Spleen (tissue), 7 donors: ENCODE measurements around the gene DMXL1.

ENCODE experiments used
- POLR2A ChIP-seq, 3 donors: fragments of 450-650 bp; IDR thresholded peaks; one replicate each; pipeline ENCODE4 v1.5.1; 2017; ENCODE audit warnings: antibody characterized with exemption in 3 of 3, mild to moderate bottlenecking in 1 of 3
- TF ChIP-seq, protein P1 (sequence below), 11 experiments: fragments of 200-600 bp in 7 of 11; fragments of 450-650 bp in 4 of 11; sonication (generic) in 4 of 11; IDR thresholded peaks in 8 of 11; conservative IDR thresholded peaks in 3 of 11; 1 replicate in 7 of 11; 2 replicates in 4 of 11; pipeline versions ENCODE4 v1.4.0 to v1.8.0; 2016 to 2021; ENCODE audit warnings: antibody characterized with exemption in 11 of 11, inconsistent platforms in 4 of 11, mild to moderate bottlenecking in 1 of 11
- donor health status: DM: no; HTN: no; CAD: no; lungs with moderate emphysema.
- donor health status: DM: no; HTN: no; CAD: no.
- donor health status: DM: no; HTN: no; CAD: no.

- TF ChIP-seq, protein P1, sequence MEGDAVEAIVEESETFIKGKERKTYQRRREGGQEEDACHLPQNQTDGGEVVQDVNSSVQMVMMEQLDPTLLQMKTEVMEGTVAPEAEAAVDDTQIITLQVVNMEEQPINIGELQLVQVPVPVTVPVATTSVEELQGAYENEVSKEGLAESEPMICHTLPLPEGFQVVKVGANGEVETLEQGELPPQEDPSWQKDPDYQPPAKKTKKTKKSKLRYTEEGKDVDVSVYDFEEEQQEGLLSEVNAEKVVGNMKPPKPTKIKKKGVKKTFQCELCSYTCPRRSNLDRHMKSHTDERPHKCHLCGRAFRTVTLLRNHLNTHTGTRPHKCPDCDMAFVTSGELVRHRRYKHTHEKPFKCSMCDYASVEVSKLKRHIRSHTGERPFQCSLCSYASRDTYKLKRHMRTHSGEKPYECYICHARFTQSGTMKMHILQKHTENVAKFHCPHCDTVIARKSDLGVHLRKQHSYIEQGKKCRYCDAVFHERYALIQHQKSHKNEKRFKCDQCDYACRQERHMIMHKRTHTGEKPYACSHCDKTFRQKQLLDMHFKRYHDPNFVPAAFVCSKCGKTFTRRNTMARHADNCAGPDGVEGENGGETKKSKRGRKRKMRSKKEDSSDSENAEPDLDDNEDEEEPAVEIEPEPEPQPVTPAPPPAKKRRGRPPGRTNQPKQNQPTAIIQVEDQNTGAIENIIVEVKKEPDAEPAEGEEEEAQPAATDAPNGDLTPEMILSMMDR (IDR thresholded peaks at IDR 0.05 in 8 of 11, conservative IDR thresholded peaks at IDR 0.05 in 3 of 11): no peak
- TF ChIP-seq POLR2A (IDR thresholded peaks at IDR 0.05): no peak
Observed at GRCh38 chr5:119088438-119088837, 17.6 kb downstream of the DMXL1 start.
